Uterus (tissue), 4 donors: Measurements from ENCODE around the gene S100A4. TPM values are rescaled to one million over a fixed set of nuclear protein-coding genes. Genes with fewer than 3 reads are reported as not detected.

Source experiments
- DNase-seq, 2 donors: peaks; one replicate each; pipeline ENCODE4 v3.0.0-alpha.2; 2019 to 2020
- H3K27ac ChIP-seq, 2 donors: fragments of 200-600 bp; sonication (generic); 1 replicate in 1 of 2; 2 replicates in 1 of 2; pipeline ENCODE4 v1.5.1; 2016 to 2018
- H3K27me3 ChIP-seq, 2 donors: fragments of 200-600 bp; sonication (generic); one replicate each; pipeline ENCODE4 v1.5.1; 2018 to 2019; ENCODE audit warnings: control low read depth in 1 of 2
- H3K36me3 ChIP-seq, 2 donors: fragments of 200-600 bp; sonication (generic); one replicate each; pipeline ENCODE4 v1.5.1; 2019; ENCODE audit warnings: control low read depth in 1 of 2
- H3K4me1 ChIP-seq, 2 donors: fragments of 200-600 bp; sonication (generic); one replicate each; pipeline ENCODE4 v1.5.1; 2018 to 2019; ENCODE audit warnings: control low read depth in 1 of 2
- H3K4me3 ChIP-seq, 2 donors: fragments of 200-600 bp; sonication (generic); 1 replicate in 1 of 2; 2 replicates in 1 of 2; pipeline ENCODE4 v1.5.1; 2018 to 2019; ENCODE audit warnings: mild to moderate bottlenecking in 1 of 2
- H3K9me3 ChIP-seq, 2 donors: fragments of 200-600 bp; sonication (generic); one replicate each; pipeline ENCODE4 v1.5.1; 2019; ENCODE audit warnings: control low read depth in 1 of 2
- POLR2A ChIP-seq, 2 donors: fragments of 450-650 bp; IDR thresholded peaks; one replicate each; pipeline ENCODE4 v1.6.1; 2016; ENCODE audit warnings: antibody characterized with exemption in 2 of 2, mild to moderate bottlenecking in 1 of 2, moderate library complexity in 1 of 2
- intact Hi-C: fragments of 100-400 bp; cut with DNase I; formaldehyde crosslinking; loops from one replicate; pipeline ENCODE4 v1.15.1; 2023; ENCODE audit warnings: low total_unique reads
- total RNA-seq, 4 donors: library from RNA; depleted of rRNA in 3 of 4; stranded (reverse); fragments of >200 nt in 3 of 4; gene quantifications; one replicate each; pipeline versions ENCODE4 v1.1.0 to v1.2.4, GENCODE V29; 2014 to 2023
- TF ChIP-seq, protein P1 (sequence below), 4 experiments: fragments of 200-600 bp in 2 of 4; fragments of 450-650 bp in 2 of 4; sonication (generic) in 2 of 4; IDR thresholded peaks; one replicate each; pipeline ENCODE4 v1.5.1; 2016 to 2019; ENCODE audit warnings: antibody characterized with exemption in 4 of 4, mild to moderate bottlenecking in 2 of 4, moderate library complexity in 1 of 4
- donor health status: DM: yes; HTN: yes; CAD: no.

Gene S100A4
- total RNA-seq, 4 donors from 2014 or later = 58.9 to 226 (median 155) TPM

DNA sequence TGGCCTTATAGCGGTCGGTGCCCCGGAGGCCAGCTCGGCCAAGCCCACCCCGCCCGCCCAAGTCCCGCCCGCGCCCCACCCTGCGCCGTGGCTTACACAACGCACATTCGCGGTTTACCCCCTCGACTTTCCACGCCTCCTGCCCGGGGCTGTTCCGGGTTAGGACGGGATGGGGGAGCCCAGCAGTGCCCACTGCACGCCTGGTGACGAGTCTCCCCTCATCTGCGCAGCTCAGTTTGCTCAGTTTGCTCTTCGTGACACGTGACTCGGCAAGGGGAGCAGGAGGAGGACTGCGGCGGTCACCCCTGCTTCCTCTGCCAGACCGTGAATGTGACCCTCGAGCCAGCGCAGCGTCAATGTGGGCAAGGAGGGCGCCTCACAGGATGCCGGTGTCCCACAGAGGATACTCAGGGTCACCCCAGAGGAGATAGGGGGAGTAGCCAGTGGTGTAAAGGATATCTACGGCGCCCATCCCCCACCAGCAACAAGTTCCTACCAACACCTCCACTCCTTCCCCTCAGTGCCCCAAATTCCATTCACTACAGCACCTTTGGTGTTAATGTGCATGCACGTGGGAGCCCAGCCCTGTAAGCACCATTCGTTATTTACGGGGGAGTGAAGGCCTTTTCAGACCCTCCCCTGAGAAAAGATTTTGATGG lies 9.5 kb downstream of the S100A4 start:
- Histone ChIP-seq H3K4me3 (peak overlapping the region; percentile 82 to 96), H3K9me3 (no peaks in the 10 kb centered on the region), H3K4me1 (peaks cover 3 to 4% of the 10 kb centered on the region in 2 donors), H3K36me3 (no peaks in the 10 kb centered on the region), H3K27me3 (no peaks in the 10 kb centered on the region), H3K27ac (peak overlapping the region; percentile 99 to 100)
- intact Hi-C loops = no loop called here
- TF ChIP-seq, protein P1, sequence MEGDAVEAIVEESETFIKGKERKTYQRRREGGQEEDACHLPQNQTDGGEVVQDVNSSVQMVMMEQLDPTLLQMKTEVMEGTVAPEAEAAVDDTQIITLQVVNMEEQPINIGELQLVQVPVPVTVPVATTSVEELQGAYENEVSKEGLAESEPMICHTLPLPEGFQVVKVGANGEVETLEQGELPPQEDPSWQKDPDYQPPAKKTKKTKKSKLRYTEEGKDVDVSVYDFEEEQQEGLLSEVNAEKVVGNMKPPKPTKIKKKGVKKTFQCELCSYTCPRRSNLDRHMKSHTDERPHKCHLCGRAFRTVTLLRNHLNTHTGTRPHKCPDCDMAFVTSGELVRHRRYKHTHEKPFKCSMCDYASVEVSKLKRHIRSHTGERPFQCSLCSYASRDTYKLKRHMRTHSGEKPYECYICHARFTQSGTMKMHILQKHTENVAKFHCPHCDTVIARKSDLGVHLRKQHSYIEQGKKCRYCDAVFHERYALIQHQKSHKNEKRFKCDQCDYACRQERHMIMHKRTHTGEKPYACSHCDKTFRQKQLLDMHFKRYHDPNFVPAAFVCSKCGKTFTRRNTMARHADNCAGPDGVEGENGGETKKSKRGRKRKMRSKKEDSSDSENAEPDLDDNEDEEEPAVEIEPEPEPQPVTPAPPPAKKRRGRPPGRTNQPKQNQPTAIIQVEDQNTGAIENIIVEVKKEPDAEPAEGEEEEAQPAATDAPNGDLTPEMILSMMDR (IDR thresholded peaks at IDR 0.05) = peak in 1 of 4 experiments; percentile 9
- TF ChIP-seq POLR2A (IDR thresholded peaks at IDR 0.05) = peak; percentile 31 to 94
- peak; percentile 91 to 92 for DNase-seq

DNA sequence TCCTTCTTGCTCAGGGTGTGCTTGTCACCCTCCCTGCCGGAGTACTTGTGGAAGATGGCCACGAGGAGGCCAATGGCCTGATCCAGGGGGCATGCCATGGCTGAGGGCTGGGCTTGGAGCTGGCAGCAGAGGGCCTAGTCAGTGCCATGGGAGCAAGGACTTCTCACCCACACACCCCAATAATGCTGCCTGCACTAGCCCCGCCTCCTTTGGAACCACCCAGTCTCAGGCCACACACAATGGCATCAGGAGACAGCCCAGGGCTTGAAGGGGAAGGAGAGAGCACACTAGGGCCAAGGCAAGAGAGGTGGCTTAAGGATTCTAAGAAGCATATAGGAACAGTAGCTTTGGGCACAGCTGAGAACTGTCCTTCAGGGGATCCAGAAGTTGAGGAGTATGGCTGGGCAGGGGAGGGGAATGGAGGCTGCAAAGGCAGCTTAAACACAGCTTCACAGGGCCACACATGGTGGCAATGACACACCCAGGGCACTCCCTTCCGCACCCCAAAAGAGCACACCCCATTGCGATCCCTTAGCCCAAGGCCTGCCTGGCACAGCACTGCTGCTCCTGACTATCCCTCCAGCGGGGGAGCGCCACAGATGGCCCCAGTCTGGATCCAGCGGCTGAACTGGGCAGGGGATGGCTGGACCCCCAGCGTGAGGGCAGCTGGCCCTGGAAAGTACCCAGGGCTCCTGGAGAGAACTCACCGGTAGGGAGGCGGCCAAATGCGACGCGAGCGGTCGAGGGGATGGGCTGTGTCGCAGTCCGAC lies 10.2 kb downstream of the S100A4 start, which contains the start of gene S100A6:
TSS of gene S100A6 (minus strand) at position 750 of the 770 bp plus-strand sequence. CDS start at position 98, 652 bp downstream.
- intact Hi-C loops = no loop called here

DNA sequence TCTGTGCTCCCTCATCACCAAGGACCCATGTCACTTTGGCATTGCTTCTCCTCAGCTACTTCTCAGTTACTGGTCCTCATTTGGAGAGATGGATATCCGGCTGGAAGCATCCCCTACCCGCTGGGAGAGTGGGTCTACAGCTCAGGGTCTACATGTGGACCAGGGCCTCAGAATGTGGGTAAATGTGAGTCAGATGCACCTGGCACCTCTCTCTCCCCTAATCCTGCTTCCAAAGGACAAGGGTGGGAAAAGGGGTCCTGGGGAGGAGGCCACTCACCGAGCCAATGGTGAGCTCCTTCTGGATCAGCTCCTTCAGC lies 10.7 kb downstream of the S100A4 start:
- Histone ChIP-seq H3K27ac (peak overlapping the region; percentile 99 to 100), H3K4me3 (peak overlapping the region; percentile 82 to 96), H3K9me3 (no peaks in the 10 kb centered on the region), H3K36me3 (no peaks in the 10 kb centered on the region), H3K27me3 (no peaks in the 10 kb centered on the region), H3K4me1 (peaks cover 3 to 4% of the 10 kb centered on the region in 2 donors)
- TF ChIP-seq, protein P1 (IDR thresholded peaks at IDR 0.05) = no peak
- TF ChIP-seq POLR2A (IDR thresholded peaks at IDR 0.05) = no peak
- intact Hi-C loops = no loop called here
- DNase-seq = no peak

More for the DNA sequence above, 10.2 kb downstream of the S100A4 start, which contains the start of gene S100A6:
- Histone ChIP-seq H3K36me3 (no peaks in the 10 kb centered on the region), H3K27me3 (no peaks in the 10 kb centered on the region), H3K9me3 (no peaks in the 10 kb centered on the region), H3K4me3 (peak within 1 kb of the TSS; percentile 82 to 96), H3K27ac (peak within 1 kb of the TSS; percentile 99 to 100), H3K4me1 (peaks cover 3 to 4% of the 10 kb centered on the region in 2 donors)
- peak; percentile 72 to 81 for DNase-seq
- TF ChIP-seq, protein P1 (IDR thresholded peaks at IDR 0.05) = peak in 1 of 4 experiments; percentile 25
- TF ChIP-seq POLR2A (IDR thresholded peaks at IDR 0.05) = peak in 1 of 2 donors; percentile 32

DNA sequence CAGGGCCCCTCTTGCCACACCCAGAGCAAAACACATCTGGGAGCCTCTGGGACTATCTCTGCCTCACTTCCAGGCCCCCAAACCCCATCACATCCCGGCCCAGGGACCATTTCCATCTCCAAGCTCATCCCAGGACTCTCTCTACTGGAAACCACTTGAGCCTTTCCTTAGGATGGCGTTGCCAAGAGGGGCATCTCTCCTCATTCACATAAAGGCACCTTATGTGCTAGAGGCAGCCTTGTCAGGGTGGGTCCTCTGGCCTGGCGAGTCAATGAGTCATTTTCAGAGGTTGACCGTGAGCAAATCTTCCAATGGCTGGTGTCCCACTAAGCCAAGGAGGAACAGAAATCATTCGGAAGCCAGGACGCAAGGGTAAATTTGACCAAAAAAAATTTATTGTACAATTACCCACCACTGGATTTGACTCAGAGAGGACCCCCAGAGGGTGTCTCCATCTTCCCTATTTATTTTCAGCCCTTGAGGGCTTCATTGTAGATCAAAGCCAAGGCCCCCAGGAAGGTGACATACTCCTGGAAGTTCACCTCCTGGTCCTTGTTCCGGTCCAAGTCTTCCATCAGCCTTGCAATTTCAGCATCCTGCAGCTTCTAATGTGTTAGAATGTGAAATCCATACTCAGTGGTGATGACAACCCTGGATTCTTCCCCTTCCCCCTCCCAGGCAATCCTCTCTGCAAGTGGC lies 11.2 kb downstream of the S100A4 start:
- peak in 1 of 2 donors; percentile 65 for DNase-seq
- intact Hi-C loops = no loop called here

More for the DNA sequence above, 11.2 kb downstream of the S100A4 start:
- no peaks in the 10 kb centered on the region for H3K36me3 ChIP-seq
- H3K4me3 ChIP-seq = peak overlapping the region; percentile 82 to 96
- peak overlapping the region; percentile 99 to 100 for H3K27ac ChIP-seq
- H3K4me1 ChIP-seq = peaks cover 3 to 4% of the 10 kb centered on the region in 2 donors
- H3K27me3 ChIP-seq = no peaks in the 10 kb centered on the region
- TF ChIP-seq, protein P1 (IDR thresholded peaks at IDR 0.05) = no peak
- TF ChIP-seq POLR2A (IDR thresholded peaks at IDR 0.05) = no peak
- no peaks in the 10 kb centered on the region for H3K9me3 ChIP-seq
